Lower leg skin (tissue), 4 donors: ENCODE measurements around the gene POMZP3. TPM values are rescaled to one million over a fixed set of nuclear protein-coding genes. Genes with fewer than 3 reads are reported as not detected.
"Not testable (repeated sequence)": the region's sequence is repeated elsewhere in the genome, so short reads cannot be mapped to it uniquely, and the experiment has no call there.

Source experiments
- DNase-seq, 2 donors: peaks; one replicate each; pipeline ENCODE4 v3.0.0-alpha.2; 2019; ENCODE audit warnings: low spot score in 2 of 2
- H3K4me3 ChIP-seq: fragments of 200-600 bp; sonication (generic); 2 replicates; pipeline ENCODE4 v1.5.1; 2017; ENCODE audit warnings: mild to moderate bottlenecking, low read depth; ENCODE audit not compliant: poor library complexity, severe bottlenecking
- WGBS, 2 donors: methylation state at CpG; one replicate each; pipeline ENCODE4 v1.1.5; 2018; 5-methylcytosine and 5-hydroxymethylcytosine counted together
- intact Hi-C: fragments of 100-400 bp; cut with DNase I; formaldehyde crosslinking; loops from one replicate; pipeline ENCODE4 v1.15.0; 2023; ENCODE audit warnings: low total_unique reads
- total RNA-seq, 4 donors: library from RNA; depleted of rRNA; stranded (reverse); fragments of >200 nt; gene quantifications; one replicate each; pipeline ENCODE4 v1.1.0, GENCODE V29; 2016

POMZP3 gene
- total RNA-seq, 4 donors from 2014 or later = 2.1 to 6.6 (median 6.0) TPM

- intact Hi-C loops, DNase-seq, H3K4me3 ChIP-seq: not testable (repeated sequence)
- 51 to 82% methylated on average over 4 of the region's 4 CpGs for WGBS, 2 donors
These were observed 56.7 kb downstream of the POMZP3 start for GRCh38 chr7:76570324-76570775.

DNA sequence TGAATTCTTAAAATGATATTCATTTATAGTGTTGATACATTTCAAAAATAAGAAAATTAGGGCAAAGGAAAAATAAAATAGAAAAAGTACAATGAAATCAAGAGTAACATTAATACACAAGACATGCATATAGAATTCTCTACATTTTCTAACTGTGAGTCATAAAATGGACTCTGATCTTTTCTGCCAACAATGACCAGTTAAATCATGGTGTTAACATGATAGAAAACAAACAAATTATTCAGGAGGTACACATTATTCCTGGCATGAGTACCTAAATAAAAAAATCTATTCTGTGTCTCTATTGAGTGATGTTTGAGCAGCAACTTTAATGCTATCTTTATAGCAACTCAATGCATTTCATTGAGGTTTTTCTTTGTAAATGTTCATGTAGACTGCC, 58.3 kb downstream of the POMZP3 start:
- intact Hi-C loops, DNase-seq, H3K4me3 ChIP-seq: not testable (repeated sequence)

- intact Hi-C loops, DNase-seq, H3K4me3 ChIP-seq: not testable (repeated sequence)
These were observed 59.3 kb downstream of the POMZP3 start for GRCh38 chr7:76567753-76568152.

DNA sequence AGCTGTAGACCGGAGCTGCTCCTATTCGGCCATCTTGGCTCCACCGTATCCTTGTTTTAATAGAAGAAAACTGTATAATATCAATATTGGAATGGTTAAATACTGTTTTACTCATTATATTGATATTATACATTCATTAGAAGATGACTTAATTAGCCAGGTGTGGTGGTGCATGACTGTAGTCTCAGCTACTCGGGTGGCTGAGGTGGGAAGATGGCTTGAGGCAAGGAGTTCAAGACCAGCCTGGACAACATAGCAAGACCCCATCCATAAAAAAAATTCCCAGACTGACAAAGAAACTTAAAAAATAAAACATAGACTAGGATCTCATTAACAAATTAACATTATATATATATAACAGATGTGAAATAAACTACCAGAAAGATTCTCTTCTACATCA, 59.8 kb downstream of the POMZP3 start:
- DNase-seq, intact Hi-C loops, H3K4me3 ChIP-seq: not testable (repeated sequence)
- WGBS, 2 donors = 97 to 98% methylated on average over 1 to 3 of the region's 4 CpGs

- DNase-seq, H3K4me3 ChIP-seq, intact Hi-C loops: not testable (repeated sequence)
- 95 to 98% methylated on average over 3 of the region's 3 CpGs for WGBS, 2 donors
These were observed 62.1 kb downstream of the POMZP3 start for GRCh38 chr7:76565001-76565400.

- intact Hi-C loops, H3K4me3 ChIP-seq, DNase-seq: not testable (repeated sequence)
- WGBS, 2 donors = 93 to 95% methylated on average over 3 of the region's 3 CpGs
These were observed 65.7 kb downstream of the POMZP3 start for GRCh38 chr7:76561342-76561741.

DNA sequence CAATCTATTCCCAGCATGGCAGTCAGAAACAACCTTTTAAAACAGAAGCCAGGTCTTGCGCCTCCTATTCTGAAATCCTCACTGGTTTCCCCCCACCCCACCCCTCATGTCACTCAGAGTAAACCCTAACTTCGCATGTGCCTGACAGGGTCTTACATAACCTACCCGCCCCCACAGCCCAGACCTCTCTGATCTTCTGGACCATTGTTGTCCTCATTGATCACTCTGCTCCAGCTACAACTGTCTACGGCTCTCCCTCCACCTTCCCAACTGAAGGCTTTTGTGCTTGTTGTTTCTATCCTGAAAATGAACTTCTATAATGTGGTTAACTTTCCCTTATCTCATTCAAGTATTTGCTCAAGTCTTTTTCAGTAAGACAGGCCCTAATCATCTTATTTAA, 66.9 kb downstream of the POMZP3 start:
- DNase-seq, intact Hi-C loops, H3K4me3 ChIP-seq: not testable (repeated sequence)
- 69 to 76% methylated on average over 3 to 4 of the region's 4 CpGs for WGBS, 2 donors

Other genes with a start within 250 kb of the POMZP3 start
- under 1 TPM in 3 of 4 donors, not detected in 1; 0.71 to 0.88 (median 0.74) TPM for gene SSC4D, start 217.6 kb downstream of the POMZP3 start, total RNA-seq
- 10 to 100 TPM in 1 of 4 donors, 1 to 10 TPM in 3; 2.6 to 11.7 (median 4.0) TPM for gene ZP3, start 202.3 kb downstream of the POMZP3 start, total RNA-seq
- 100 to 1,000 TPM in 1 of 4 donors, 10 to 100 TPM in 3; 48.2 to 103 (median 57.7) TPM for gene DTX2, start 165.6 kb downstream of the POMZP3 start, total RNA-seq
- 1 to 10 TPM; 1.6 to 2.6 (median 2.0) TPM for gene UPK3B, start 116.7 kb downstream of the POMZP3 start, total RNA-seq
- under 1 TPM in 2 of 4 donors, not detected in 2; 0.15 to 0.19 TPM for gene SPDYE16, start 84.0 kb downstream of the POMZP3 start, total RNA-seq